ENCODE measurements around the gene RMND5A.
"Not testable (repeated sequence)": the region's sequence is repeated elsewhere in the genome, so short reads cannot be mapped to it uniquely, and the experiment has no call there.

The RMND5A gene, protein sequence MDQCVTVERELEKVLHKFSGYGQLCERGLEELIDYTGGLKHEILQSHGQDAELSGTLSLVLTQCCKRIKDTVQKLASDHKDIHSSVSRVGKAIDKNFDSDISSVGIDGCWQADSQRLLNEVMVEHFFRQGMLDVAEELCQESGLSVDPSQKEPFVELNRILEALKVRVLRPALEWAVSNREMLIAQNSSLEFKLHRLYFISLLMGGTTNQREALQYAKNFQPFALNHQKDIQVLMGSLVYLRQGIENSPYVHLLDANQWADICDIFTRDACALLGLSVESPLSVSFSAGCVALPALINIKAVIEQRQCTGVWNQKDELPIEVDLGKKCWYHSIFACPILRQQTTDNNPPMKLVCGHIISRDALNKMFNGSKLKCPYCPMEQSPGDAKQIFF

GRCh38 chr2:86719637-86720539 is at the start of gene RMND5A:
TSS of gene RMND5A (plus strand) at chr2:86720291. CDS start at chr2:86720668, 377 bp downstream.
- FAIRE-seq, result peak; percentile 97

DNA sequence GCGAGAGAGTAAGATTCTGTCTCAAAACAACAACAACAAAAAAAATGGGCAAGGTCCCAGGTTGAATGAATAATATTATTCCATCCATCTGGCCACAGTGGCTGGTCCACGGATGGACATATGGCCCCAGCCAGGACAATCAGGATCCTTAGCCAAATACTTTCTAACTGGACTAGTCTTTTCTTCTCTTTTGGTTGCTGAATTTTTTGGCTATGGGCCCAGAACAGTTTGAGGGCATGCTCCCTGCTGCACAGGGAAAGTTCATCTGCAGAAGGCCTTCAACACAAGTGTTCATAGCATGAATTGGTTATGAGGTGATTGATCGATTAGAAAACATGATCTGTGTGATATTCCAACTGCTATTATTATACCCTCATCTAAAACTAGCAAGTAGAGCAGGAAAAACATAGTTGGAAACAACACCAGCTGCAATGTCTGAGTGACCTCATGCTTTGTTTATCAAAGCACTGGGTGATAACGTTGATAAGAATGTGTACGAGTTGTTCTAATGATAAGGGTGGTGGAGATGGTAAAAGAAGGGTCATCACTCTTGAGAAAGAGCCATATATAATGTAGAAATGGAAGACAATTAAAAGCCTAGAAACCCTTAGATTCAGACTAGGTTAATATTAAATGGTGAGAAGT is 48.6 kb upstream of the RMND5A start:
- FAIRE-seq, result no peak

GRCh38 chr2:86672027-86672545 is 48.0 kb upstream of the RMND5A start:
- FAIRE-seq, result no peak

- no peak for FAIRE-seq
Measured at GRCh38 chr2:86673011-86673410, 47.1 kb upstream of the RMND5A start.

- FAIRE-seq, result no peak
Measured at GRCh38 chr2:86673986-86674670, 46.0 kb upstream of the RMND5A start.

- FAIRE-seq, result peak; percentile 50
Measured at GRCh38 chr2:86675104-86675503, 45.0 kb upstream of the RMND5A start.

- FAIRE-seq, result no peak
Measured at GRCh38 chr2:86675511-86676015, 44.5 kb upstream of the RMND5A start.

GRCh38 chr2:86677816-86678215 is 42.3 kb upstream of the RMND5A start:
- no peak for FAIRE-seq

GRCh38 chr2:86679036-86679435 is 41.1 kb upstream of the RMND5A start:
- no peak for FAIRE-seq

DNA sequence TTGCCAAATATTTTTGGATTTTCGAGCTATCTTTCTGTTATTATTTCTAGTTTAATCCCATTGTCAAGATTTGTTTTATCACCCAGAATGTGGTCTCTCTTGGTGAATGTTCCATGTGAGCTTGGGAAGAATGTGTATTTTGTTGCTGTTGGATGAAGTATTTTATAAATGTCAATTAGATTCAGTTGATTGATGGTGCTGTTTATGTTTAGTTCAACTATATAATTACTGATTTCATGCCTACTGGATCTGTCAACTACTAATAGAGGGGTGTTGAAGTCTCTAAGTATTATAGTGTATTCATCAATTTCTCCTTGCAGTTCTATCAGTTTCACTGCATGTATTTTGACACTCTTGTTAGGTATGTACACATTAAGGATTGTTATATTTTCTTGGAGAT is 34.7 kb upstream of the RMND5A start:
- FAIRE-seq, result no peak

DNA sequence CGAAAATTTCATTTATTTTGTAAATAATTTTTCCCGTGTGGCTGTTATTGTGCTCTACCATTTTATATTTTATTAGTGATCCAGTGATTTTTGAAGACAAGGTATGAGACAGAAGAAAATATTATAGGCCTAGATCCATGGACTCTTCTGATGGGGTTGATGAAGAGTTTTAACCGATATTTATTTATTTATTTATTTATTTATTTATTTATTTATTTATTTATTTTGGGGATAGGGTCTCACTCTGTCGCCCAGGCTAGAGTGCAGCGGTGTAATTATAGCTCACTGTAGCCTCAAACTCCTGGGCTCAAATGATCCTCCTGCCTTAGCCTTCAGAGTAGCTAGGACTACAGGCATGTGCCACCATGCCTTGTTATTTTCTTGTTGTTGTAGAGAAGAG is 33.6 kb upstream of the RMND5A start:
- FAIRE-seq, result no peak

DNA sequence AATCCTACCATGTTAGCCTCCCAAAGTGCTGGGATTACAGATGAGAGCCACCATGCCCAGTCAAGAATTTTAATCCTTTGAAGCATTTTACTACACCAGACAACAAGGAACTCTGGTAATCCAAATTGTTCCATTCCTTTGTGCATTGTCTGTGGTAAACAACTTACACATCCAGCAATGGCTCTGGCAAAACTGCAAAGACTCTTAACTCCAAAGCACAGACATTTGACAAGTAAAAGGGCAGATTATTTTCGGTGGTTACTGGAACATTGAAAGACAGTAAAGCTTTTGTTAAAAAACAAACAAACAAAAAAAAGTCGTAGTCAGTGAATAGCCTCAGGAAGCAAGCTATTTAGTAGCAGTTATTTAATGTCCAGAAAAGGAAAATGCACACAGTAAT is 33.2 kb upstream of the RMND5A start:
- FAIRE-seq, result no peak

- FAIRE-seq, result no peak
Measured at GRCh38 chr2:86695053-86695691, 24.9 kb upstream of the RMND5A start.

DNA sequence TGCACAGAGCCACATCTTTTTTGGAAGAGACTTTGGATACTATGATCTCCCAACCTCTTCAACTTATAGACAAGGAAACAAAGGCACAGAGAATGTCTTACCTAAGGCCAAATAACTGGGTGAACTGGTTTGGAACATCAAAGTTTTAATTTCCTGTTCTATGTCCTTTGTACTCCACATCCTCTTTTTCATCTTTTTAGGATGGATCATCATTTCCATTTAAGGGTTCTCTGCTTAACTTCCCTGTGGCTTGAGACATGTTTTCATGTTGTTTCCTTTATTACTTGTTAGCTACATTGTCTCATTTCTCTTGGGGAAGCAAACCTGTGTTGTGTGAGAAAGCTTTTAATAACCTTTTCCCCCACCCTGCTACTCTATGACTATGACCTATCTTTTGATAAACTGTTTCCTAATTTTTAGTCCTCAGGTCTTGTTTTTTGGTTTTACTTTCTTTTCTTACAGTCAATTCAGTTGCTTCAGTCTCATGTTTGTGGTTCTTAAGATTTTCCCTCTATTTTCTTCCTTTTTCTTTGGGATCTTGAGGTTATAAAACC is 22.5 kb upstream of the RMND5A start:
- FAIRE-seq, result no peak

GRCh38 chr2:86700690-86701089 is 19.4 kb upstream of the RMND5A start:
- no peak for FAIRE-seq

GRCh38 chr2:86703704-86704361 is 16.3 kb upstream of the RMND5A start:
- no peak for FAIRE-seq

DNA sequence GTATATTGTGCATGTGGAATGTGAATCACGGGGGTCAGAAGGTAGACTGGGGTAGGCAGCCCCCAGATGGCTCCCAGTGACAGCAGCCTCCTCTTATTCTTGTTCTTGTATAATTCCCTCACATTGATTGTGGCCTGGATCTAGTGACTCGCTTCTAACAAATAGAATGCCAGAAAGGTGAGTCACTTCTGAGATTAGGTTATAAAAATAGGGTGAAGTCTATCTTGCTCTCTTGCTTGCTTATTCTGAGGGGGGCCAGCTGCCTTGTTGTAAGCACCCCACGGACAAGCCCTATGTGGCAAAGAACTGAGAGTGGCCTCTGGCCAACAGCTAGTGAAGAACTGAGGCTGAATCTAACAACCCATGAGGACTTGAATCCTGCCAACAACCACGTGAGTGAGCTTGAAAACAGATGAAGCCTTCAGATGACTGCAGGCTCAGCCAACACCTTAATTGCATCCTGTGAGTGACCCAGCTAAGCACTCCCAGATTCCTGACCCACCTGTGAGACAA is 15.6 kb upstream of the RMND5A start:
- no peak for FAIRE-seq

GRCh38 chr2:86706220-86706619 is 13.9 kb upstream of the RMND5A start:
- FAIRE-seq, result no peak

- no peak for FAIRE-seq
Measured at GRCh38 chr2:86706935-86707334, 13.2 kb upstream of the RMND5A start.

DNA sequence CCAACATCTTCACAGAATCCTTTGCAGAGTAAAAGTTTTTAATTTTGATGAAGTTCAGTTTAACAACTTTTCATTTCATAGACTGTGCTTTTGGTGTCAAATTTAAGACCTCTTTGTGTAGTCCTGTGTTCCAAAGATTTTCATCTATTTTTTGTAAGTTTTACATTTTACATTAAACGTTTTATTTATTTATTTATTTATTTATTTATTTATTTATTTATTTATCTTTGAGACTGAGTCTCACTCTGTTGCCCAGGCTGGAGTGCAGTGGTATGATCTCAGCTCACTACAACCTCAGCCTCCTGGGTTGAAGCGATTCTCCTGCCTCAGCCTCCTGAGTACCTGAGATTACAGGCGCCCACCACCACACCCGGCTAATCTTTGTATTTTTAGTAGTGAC is 12.0 kb upstream of the RMND5A start:
- not testable (repeated sequence) for FAIRE-seq

All from endometrium (tissue), 2 donors.